GM12891 (cell line): Measurements from ENCODE around the gene ILF3.

Experiments
- PAX5 ChIP-seq: IDR thresholded peaks from 2 replicates; pipeline ENCODE4 v1.6.1; 2011; ENCODE audit warnings: low read length, moderate library complexity, mild to moderate bottlenecking; ENCODE audit not compliant: insufficient read depth, severe bottlenecking
- POLR2A ChIP-seq: IDR thresholded peaks from 2 replicates; pipeline ENCODE4 v1.6.1; 2011; ENCODE audit warnings: low read depth, low read length, control low read depth
- POLR2AphosphoS5 ChIP-seq: IDR thresholded peaks from 2 replicates; pipeline ENCODE4 v1.6.1; 2011; ENCODE audit warnings: low read depth, low read length, control low read depth
- POU2F2 ChIP-seq: IDR thresholded peaks from 2 replicates; pipeline ENCODE4 v1.6.1; 2011; ENCODE audit warnings: low read depth, mild to moderate bottlenecking, control low read depth, low read length, moderate library complexity
- SPI1 ChIP-seq: IDR thresholded peaks from 2 replicates; pipeline ENCODE4 v1.6.1; 2011; ENCODE audit warnings: low read depth, low read length, control low read depth
- TAF1 ChIP-seq: IDR thresholded peaks from 2 replicates; pipeline ENCODE4 v1.6.1; 2011; ENCODE audit warnings: low read depth, low read length, control low read depth

- TF ChIP-seq POLR2A = no peak
- TF ChIP-seq POLR2AphosphoS5 = no peak
- TF ChIP-seq TAF1 = no peak
- TF ChIP-seq SPI1 = no peak
- TF ChIP-seq PAX5 = no peak
- no peak for TF ChIP-seq POU2F2
Measured at GRCh38 chr19:10708291-10708690, 54.1 kb downstream of the ILF3 start.
